Psoas muscle (tissue), 8 donors: ENCODE measurements around the gene BAZ2A. TPM values are rescaled to one million over a fixed set of nuclear protein-coding genes. Genes with fewer than 3 reads are reported as not detected.

Experiments
- ATAC-seq, 4 donors: fragments of 200-7000 bp; cut with Tn5 transposase; one replicate each; pipeline ENCODE4 v1.9.1; 2020; ENCODE audit warnings: moderate library complexity in 3 of 4, mild to moderate bottlenecking in 2 of 4
- DNase-seq, 2 donors: peaks; one replicate each; pipeline ENCODE4 v3.0.0-alpha.2; 2020
- H3K27ac ChIP-seq: fragments of 200-600 bp; one replicate; pipeline ENCODE4 v1.8.0; 2022
- H3K27me3 ChIP-seq, 3 donors: fragments of 200-600 bp in 1 of 3; one replicate each; pipeline versions ENCODE4 v1.6.1 to v1.8.0; 2013 to 2022; ENCODE audit warnings: low read length in 2 of 3, mild to moderate bottlenecking in 2 of 3, moderate library complexity in 1 of 3; ENCODE audit not compliant: insufficient read depth in 3 of 3
- H3K36me3 ChIP-seq, 2 donors: fragments of 200-600 bp in 1 of 2; one replicate each; pipeline versions ENCODE4 v1.6.1 to v1.8.0; 2013 to 2022; ENCODE audit warnings: low read depth in 1 of 2, mild to moderate bottlenecking in 1 of 2, moderate library complexity in 1 of 2; ENCODE audit not compliant: insufficient read depth in 1 of 2
- H3K4me1 ChIP-seq: fragments of 200-600 bp; one replicate; pipeline ENCODE4 v1.8.0; 2022
- H3K4me3 ChIP-seq: fragments of 200-600 bp; one replicate; pipeline ENCODE4 v1.8.0; 2022; ENCODE audit warnings: mild to moderate bottlenecking
- H3K9me3 ChIP-seq: fragments of 200-600 bp; one replicate; pipeline ENCODE4 v1.8.0; 2022
- CTCF ChIP-seq: fragments of 200-600 bp; IDR thresholded peaks from one replicate; pipeline ENCODE4 v1.8.0; 2022; ENCODE audit warnings: antibody characterized with exemption
- WGBS, 3 donors: extraction: QIAGEN DNeasy Blood & Tissue Kit; methylation state at CpG; one replicate each; pipeline versions ENCODE4 v1.1.6 to v1.1.7; 2013; 5-methylcytosine and 5-hydroxymethylcytosine counted together
- intact Hi-C, 2 donors: fragments of 100-400 bp; cut with DNase I; formaldehyde crosslinking; loops; one replicate each; pipeline versions ENCODE4 v1.11.0 to v1.14.2; 2022
- polyA plus RNA-seq, 3 donors: library from polyadenylated mRNA; stranded (reverse); fragments of 200-250 nt; gene quantifications; one replicate each; pipeline ENCODE4 v1.2.3, GENCODE V29; 2013
- total RNA-seq, 4 donors: library from RNA; stranded (reverse); fragmentation: NEBNext Ultra II Directional in 2 of 4; extraction: Animal tissue kit (Norgen Biotek cat#: 25700) in 2 of 4; gene quantifications; one replicate each; pipeline versions ENCODE4 v1.2.1 to v1.2.4, GENCODE V29; 2021 to 2023
- donor health status: healthy with polysubstance abuse.
- donor health status: DM: no; HTN: no; CAD: no; lungs with moderate emphysema.
- donor health status: Bipolar disorder and iron deficiency.
- donor health status: healthy.
- donor health status: DM: yes; HTN: yes; CAD: no.
- donor health status: DM: no; HTN: no; CAD: no.
- donor health status: DM: no; HTN: no; CAD: no.
- donor health status: DM: yes; HTN: yes; CAD: no.

The BAZ2A gene
- total and polyA plus RNA-seq, 7 donors: 10.0 to 53.8 (median 41.0) TPM

DNA sequence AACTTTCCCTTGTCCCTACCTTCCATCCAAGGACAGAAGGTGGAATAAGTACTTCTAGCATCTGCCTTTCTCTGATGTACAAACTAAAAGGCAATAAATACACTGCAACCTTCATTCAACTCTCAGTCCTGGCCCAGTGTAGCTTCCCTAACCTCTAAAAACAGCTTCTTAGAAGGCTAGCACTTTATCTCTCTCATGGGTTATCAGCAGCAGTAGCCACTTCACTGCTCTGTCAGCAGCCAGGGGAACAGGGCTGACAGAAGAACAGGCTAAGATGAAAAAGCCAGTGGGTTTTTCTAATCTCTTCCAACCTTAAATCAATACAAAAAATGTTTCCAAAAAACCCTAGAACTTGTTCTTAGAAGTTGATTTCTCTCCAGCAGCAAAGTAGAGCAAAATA lies 13.2 kb downstream of the BAZ2A start:
- no peaks in the 10 kb centered on the region for H3K27me3 ChIP-seq
- TF ChIP-seq CTCF: no peak
- peaks cover 14% of the 10 kb centered on the region for H3K4me1 ChIP-seq
- ATAC-seq (no peak), DNase-seq (no peak)
- H3K27ac ChIP-seq: peak overlapping the region; percentile 51
- no peak overlapping the region for H3K4me3 ChIP-seq
- peaks cover 31 to 78% of the 10 kb centered on the region in 2 donors for H3K36me3 ChIP-seq
- no peaks in the 10 kb centered on the region for H3K9me3 ChIP-seq
- intact Hi-C loops: no loop called here

GRCh38 chr12:56616244-56616643 lies 13.9 kb downstream of the BAZ2A start:
- ATAC-seq (peak; percentile 83 to 98 (median 92)), DNase-seq (no peak)
- peaks cover 31 to 85% of the 10 kb centered on the region in 2 donors for H3K36me3 ChIP-seq
- H3K9me3 ChIP-seq: no peaks in the 10 kb centered on the region
- peak overlapping the region; percentile 51 for H3K27ac ChIP-seq
- no peak overlapping the region for H3K4me3 ChIP-seq
- peaks cover 11% of the 10 kb centered on the region for H3K4me1 ChIP-seq
- intact Hi-C loops: no loop called here
- WGBS, 3 donors: 42 to 70% (median 55%) methylated on average over 3 of the region's 3 CpGs
- TF ChIP-seq CTCF: peak; percentile 9
- H3K27me3 ChIP-seq: no peaks in the 10 kb centered on the region

- DNase-seq (no peak), ATAC-seq (no peak)
- Histone ChIP-seq H3K27me3 (no peaks in the 10 kb centered on the region), H3K9me3 (no peaks in the 10 kb centered on the region), H3K27ac (no peak overlapping the region), H3K4me3 (no peak overlapping the region), H3K36me3 (peaks cover 40 to 87% of the 10 kb centered on the region in 2 donors), H3K4me1 (peaks cover 7% of the 10 kb centered on the region)
- WGBS, 3 donors: 83 to 88% (median 86%) methylated on average over 8 of the region's 8 CpGs
- TF ChIP-seq CTCF: no peak
- intact Hi-C loops: no loop called here
These were observed 15.5 kb downstream of the BAZ2A start for GRCh38 chr12:56614627-56615026.

DNA sequence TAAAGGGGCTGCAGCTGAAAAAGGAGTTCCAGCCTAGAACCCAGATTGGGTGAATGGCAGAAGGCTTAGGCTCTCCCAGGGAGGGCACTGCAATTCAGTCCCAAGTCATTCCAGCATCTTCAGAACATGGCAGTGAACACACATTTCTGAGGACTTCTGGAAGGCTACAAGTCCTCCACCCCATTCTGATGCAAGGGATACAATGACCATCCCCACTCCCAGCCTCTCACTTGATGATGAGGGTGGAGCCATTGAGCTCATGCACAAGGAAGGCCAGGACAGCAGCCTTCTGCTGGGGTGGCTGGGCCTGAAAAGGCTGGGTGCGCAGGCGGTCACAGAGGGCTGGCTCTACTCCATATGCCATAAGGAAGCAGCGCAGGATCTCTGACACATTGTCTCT lies 25.8 kb downstream of the BAZ2A start:
- WGBS, 3 donors: 94 to 97% (median 97%) methylated on average over 3 of the region's 3 CpGs
- no peak overlapping the region for H3K27ac ChIP-seq
- H3K4me3 ChIP-seq: no peak overlapping the region
- H3K36me3 ChIP-seq: peaks cover 32 to 100% of the 10 kb centered on the region in 2 donors
- H3K9me3 ChIP-seq: no peaks in the 10 kb centered on the region
- H3K27me3 ChIP-seq: no peaks in the 10 kb centered on the region
- H3K4me1 ChIP-seq: no peaks in the 10 kb centered on the region
- no peak for DNase-seq
- intact Hi-C loops: no loop called here
- no peak for ATAC-seq
- TF ChIP-seq CTCF: no peak

DNA sequence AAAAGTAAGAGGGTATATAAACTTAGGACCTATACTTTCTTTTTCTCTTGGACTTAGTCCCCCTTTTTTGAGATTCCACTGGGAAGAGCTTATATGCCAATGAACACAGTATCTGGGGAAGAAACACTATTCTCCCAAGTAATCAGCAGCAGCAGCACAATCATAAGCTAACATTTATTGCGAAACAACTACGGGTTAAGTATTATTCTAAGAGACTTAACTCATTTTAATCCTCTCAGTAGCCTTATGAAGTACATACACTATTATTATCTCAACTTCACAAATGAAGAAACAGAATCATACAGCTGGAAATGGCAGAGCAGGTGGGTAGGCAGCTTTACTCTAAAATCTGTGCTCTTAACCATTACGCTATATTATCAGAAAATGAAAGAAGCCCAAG lies 27.9 kb downstream of the BAZ2A start:
- WGBS, 3 donors: 81 to 88% (median 85%) methylated on average over 3 of the region's 3 CpGs
- Histone ChIP-seq H3K36me3 (peaks cover 43 to 98% of the 10 kb centered on the region in 2 donors), H3K9me3 (no peaks in the 10 kb centered on the region), H3K27me3 (no peaks in the 10 kb centered on the region), H3K4me3 (no peak overlapping the region), H3K4me1 (no peaks in the 10 kb centered on the region), H3K27ac (no peak overlapping the region)
- ATAC-seq: no peak
- no peak for DNase-seq
- no peak for TF ChIP-seq CTCF
- intact Hi-C loops: no loop called here
